IMR-90 (cell line): Measurements from ENCODE around the gene MARK4. TPM values are rescaled to one million over a fixed set of nuclear protein-coding genes. Genes with fewer than 3 reads are reported as not detected.

Experiments used
- ATAC-seq: fragments of 200-7000 bp; cut with Tn5 transposase; 2 replicates; pipeline ENCODE4 v1.9.1; 2020; ENCODE audit warnings: low read depth, mild to moderate bottlenecking, moderate library complexity
- BruUV-seq: library from RNA; stranded (reverse); fragments of 400-500 nt; replicated peaks from 2 replicates; lab custom pipeline; 2021; lab: Mats Ljungman, UMichigan
- CTCF ChIA-PET: fragments of 300-600 bp; formaldehyde crosslinking; extraction: SDS; loops from one replicate; lab custom pipeline; 2021; ENCODE audit warnings: antibody characterized with exemption; lab: Yijun Ruan, JAX
- POLR2A ChIA-PET: fragments of 300-600 bp; sonication (Branson Sonifier 250); formaldehyde crosslinking; loops from one replicate; lab custom pipeline; 2022; ENCODE audit warnings: antibody characterized with exemption; ENCODE audit not compliant: unreplicated experiment; lab: Charles Lee
- DNase-seq: peaks from one replicate; pipeline ENCODE4 v3.0.0; 2013
- H2AFZ ChIP-seq: replicated peaks from 2 replicates; pipeline ENCODE3; 2013; ENCODE audit warnings: low read length, mild to moderate bottlenecking; ENCODE audit not compliant: poor library complexity
- H2AK5ac ChIP-seq: 2 replicates; pipeline ENCODE4 v1.6.1; 2013; ENCODE audit warnings: low read depth, low read length, inconsistent platforms
- H2AK9ac ChIP-seq: replicated peaks from 2 replicates; pipeline ENCODE3; 2013; ENCODE audit warnings: mild to moderate bottlenecking, low read depth, low read length, moderate library complexity; ENCODE audit not compliant: poor library complexity
- H2BK120ac ChIP-seq: 2 replicates; pipeline ENCODE4 v1.6.1; 2013; ENCODE audit warnings: low read depth, low read length, inconsistent platforms
- H2BK15ac ChIP-seq: 3 replicates; pipeline ENCODE4 v1.6.1; 2013; ENCODE audit warnings: low read depth, low read length, inconsistent platforms
- H2BK20ac ChIP-seq: 2 replicates; pipeline ENCODE4 v1.6.1; 2013; ENCODE audit warnings: low read depth, mild to moderate bottlenecking, inconsistent platforms, low read length, moderate library complexity
- H2BK5ac ChIP-seq: 2 replicates; pipeline ENCODE4 v1.6.1; 2013; ENCODE audit warnings: mild to moderate bottlenecking, low read depth, low read length, inconsistent platforms; ENCODE audit not compliant: poor library complexity, severe bottlenecking
- H3K14ac ChIP-seq: replicated peaks from 2 replicates; pipeline ENCODE4 v1.6.1; 2013; ENCODE audit warnings: low read depth, low read length, inconsistent platforms
- H3K18ac ChIP-seq: 2 replicates; pipeline ENCODE4 v1.6.1; 2013; ENCODE audit warnings: low read depth, low read length, control low read depth
- H3K23ac ChIP-seq: 2 replicates; pipeline ENCODE4 v1.6.1; 2013; ENCODE audit warnings: low read depth, low read length, inconsistent platforms
- H3K27ac ChIP-seq: 2 replicates; pipeline ENCODE4 v1.5.1; 2013; ENCODE audit warnings: mild to moderate bottlenecking, control low read depth, low read length; ENCODE audit not compliant: insufficient read depth
- H3K27me3 ChIP-seq: 2 replicates; pipeline ENCODE4 v1.6.1; 2013; ENCODE audit warnings: low read length; ENCODE audit not compliant: control insufficient read depth, insufficient read depth
- H3K36me3 ChIP-seq: 2 replicates; pipeline ENCODE4 v1.6.1; 2013; ENCODE audit warnings: low read length, mixed read lengths; ENCODE audit not compliant: control insufficient read depth, insufficient read depth
- H3K4ac ChIP-seq: 2 replicates; pipeline ENCODE4 v1.6.1; 2013; ENCODE audit warnings: low read depth, low read length, inconsistent platforms
- H3K4me1 ChIP-seq: 2 replicates; pipeline ENCODE4 v1.6.1; 2013; ENCODE audit warnings: low read length, mixed read lengths; ENCODE audit not compliant: control insufficient read depth, insufficient read depth
- H3K4me2 ChIP-seq: 2 replicates; pipeline ENCODE4 v1.6.1; 2013; ENCODE audit warnings: low read depth, mild to moderate bottlenecking, control low read depth, low read length, moderate library complexity
- H3K4me3 ChIP-seq: 2 replicates; pipeline ENCODE4 v1.5.1; 2013; ENCODE audit warnings: low read depth, mild to moderate bottlenecking, control low read depth, low read length, moderate library complexity; ENCODE audit not compliant: insufficient read depth
- H3K56ac ChIP-seq: 2 replicates; pipeline ENCODE4 v1.6.1; 2013; ENCODE audit warnings: low read length, inconsistent platforms; ENCODE audit not compliant: insufficient read depth; ENCODE audit errors: extremely low read depth
- H3K79me1 ChIP-seq, 2 experiments: 2 replicates each; pipeline ENCODE4 v1.6.1; 2013; ENCODE audit warnings: low read length in 2 of 2, inconsistent platforms in 1 of 2, low read depth in 1 of 2
- H3K9ac ChIP-seq: 2 replicates; pipeline ENCODE4 v1.6.1; 2013; ENCODE audit warnings: low read depth, low read length, control low read depth
- H3K9me1 ChIP-seq: 2 replicates; pipeline ENCODE4 v1.6.1; 2013; ENCODE audit warnings: low read length, inconsistent platforms; ENCODE audit not compliant: insufficient read depth
- H3K9me3 ChIP-seq: 2 replicates; pipeline ENCODE4 v1.6.1; 2013; ENCODE audit warnings: low read length; ENCODE audit not compliant: control insufficient read depth, insufficient read depth
- H4K20me1 ChIP-seq: 2 replicates; pipeline ENCODE4 v1.6.1; 2013; ENCODE audit warnings: low read length, inconsistent platforms; ENCODE audit not compliant: insufficient read depth
- H4K5ac ChIP-seq: 2 replicates; pipeline ENCODE4 v1.6.1; 2013; ENCODE audit warnings: mild to moderate bottlenecking, low read depth, low read length, control low read depth
- H4K8ac ChIP-seq, 2 experiments: 2 replicates each; pipeline ENCODE4 v1.6.1; 2013; ENCODE audit warnings: low read depth in 2 of 2, low read length in 2 of 2, control low read depth in 1 of 2, inconsistent platforms in 1 of 2
- H4K91ac ChIP-seq: 2 replicates; pipeline ENCODE4 v1.6.1; 2013; ENCODE audit warnings: low read depth, low read length, inconsistent platforms; ENCODE audit not compliant: insufficient read depth
- CEBPB ChIP-seq: IDR thresholded peaks from 2 replicates; pipeline ENCODE4 v1.6.1; 2012; ENCODE audit warnings: low read depth, low read length, improper control_type of control experiment
- ELK1 ChIP-seq: fragments of 150-350 bp; IDR thresholded peaks from 2 replicates; pipeline ENCODE4 v1.6.1; 2016; ENCODE audit warnings: low read depth, mild to moderate bottlenecking, low read length, moderate library complexity, borderline replicate concordance
- MXI1 ChIP-seq: IDR thresholded peaks from 2 replicates; pipeline ENCODE4 v1.6.1; 2012; ENCODE audit warnings: low read depth, mild to moderate bottlenecking, low read length, moderate library complexity, borderline replicate concordance
- NFE2L2 ChIP-seq: fragments of 150-350 bp; IDR thresholded peaks from 2 replicates; pipeline ENCODE4 v1.6.1; 2016; ENCODE audit warnings: low read depth, mild to moderate bottlenecking, low read length
- POLR2A ChIP-seq: IDR thresholded peaks from 2 replicates; pipeline ENCODE4 v1.6.1; 2012; ENCODE audit warnings: mild to moderate bottlenecking, low read depth, low read length
- RAD21 ChIP-seq: IDR thresholded peaks from 2 replicates; pipeline ENCODE4 v1.6.1; 2012; ENCODE audit warnings: low read length, improper control_type of control experiment
- RCOR1 ChIP-seq: IDR thresholded peaks from 2 replicates; pipeline ENCODE4 v1.6.1; 2012; ENCODE audit warnings: mild to moderate bottlenecking, low read length, improper control_type of control experiment; ENCODE audit not compliant: insufficient replicate concordance
- USF2 ChIP-seq: fragments of 150-350 bp; IDR thresholded peaks from 2 replicates; pipeline ENCODE4 v1.6.1; 2017; ENCODE audit warnings: mild to moderate bottlenecking, antibody characterized with exemption, low read length, low read depth
- WGBS, 2 experiments: methylation state at CpG; one replicate each; pipeline versions ENCODE4 v1.1.5 to v1.1.7; 2013; ENCODE audit warnings: missing lambda C conversion rate in 2 of 2; ENCODE audit not compliant: insufficient read length in 1 of 2; ENCODE audit errors: extremely low coverage in 2 of 2; 5-methylcytosine and 5-hydroxymethylcytosine counted together
- dilution Hi-C: fragments of 300-500 bp; cut with HindIII; formaldehyde crosslinking; loops from one replicate; pipeline ENCODE4 v1.14.3; 2018; ENCODE audit warnings: low sequenced_read_pairs; ENCODE audit not compliant: unreplicated experiment
- in situ Hi-C: fragments of 300-500 bp; cut with MboI; formaldehyde crosslinking; loops from 3 replicates; pipeline ENCODE4 v1.14.3; 2019; ENCODE audit warnings: low sequenced_read_pairs, inconsistent platforms, mixed read lengths
- intact Hi-C: fragments of 100-400 bp; cut with micrococcal nuclease; formaldehyde crosslinking; loops from 2 replicates; pipeline ENCODE4 v1.10.0; 2022
- polyA plus RNA-seq, 3 experiments: library from polyadenylated mRNA; depleted of rRNA; stranded (reverse); fragments of >200 nt; gene quantifications; 2 replicates each; pipeline ENCODE4 v1.2.3, GENCODE V29; 2012; ENCODE audit warnings: low replicate concordance in 1 of 3
- total RNA-seq: library from RNA; depleted of rRNA; stranded (reverse); fragments of >200 nt; gene quantifications from 2 replicates; pipeline ENCODE4 v1.2.3, GENCODE V29; 2012

MARK4 gene
- total and polyA plus RNA-seq, 2 of the 4 experiments (the other 2 are of a cell fraction): 11.3 to 20.7 TPM

DNA sequence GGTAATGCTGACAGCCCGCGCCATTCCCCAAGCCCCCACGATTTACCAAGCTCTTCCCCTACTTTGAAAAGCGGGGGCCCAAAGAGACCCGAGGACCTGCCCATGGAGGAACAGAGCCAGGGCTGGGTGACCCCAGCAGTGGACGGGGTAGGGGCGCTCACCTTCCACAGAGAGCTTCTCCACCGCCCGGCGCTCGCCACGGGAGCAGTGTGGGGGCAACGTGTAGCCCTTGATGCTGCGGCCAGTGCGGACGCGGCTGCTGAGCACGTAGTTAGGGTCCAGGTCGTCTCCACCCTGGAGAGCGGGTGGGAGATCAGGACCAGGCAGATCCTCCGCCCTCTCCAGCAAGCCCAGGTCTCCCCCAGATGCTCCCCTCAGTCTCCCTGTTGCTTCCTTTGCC is 64.2 kb downstream of the MARK4 start:
- in situ Hi-C loops: no loop called here
- no peaks in the 10 kb centered on the region for H3K9me1 ChIP-seq
- H2BK15ac ChIP-seq: no peak overlapping the region
- no peak overlapping the region for H4K8ac ChIP-seq
- H3K36me3 ChIP-seq: no peaks in the 10 kb centered on the region
- no peak overlapping the region for H3K4ac ChIP-seq
- H4K20me1 ChIP-seq: no peaks in the 10 kb centered on the region
- no peak overlapping the region for H2AK5ac ChIP-seq
- TF ChIP-seq NFE2L2 (no peak), USF2 (no peak), POLR2A (no peak), RCOR1 (no peak), ELK1 (no peak), CEBPB (no peak), MXI1 (no peak), RAD21 (no peak)
- BruUV-seq: no TSS peak
- H3K18ac ChIP-seq: no peak overlapping the region
- no peak overlapping the region for H3K56ac ChIP-seq
- intact Hi-C loops: no loop called here
- no peak overlapping the region for H3K27ac ChIP-seq
- H3K4me1 ChIP-seq: no peaks in the 10 kb centered on the region
- DNase-seq: no peak
- H4K91ac ChIP-seq: no peak overlapping the region
- ChIA-PET POLR2A (no interaction called here), CTCF (no interaction called here)
- peaks cover 30% of the 10 kb centered on the region for H3K27me3 ChIP-seq
- H3K14ac ChIP-seq: no peak overlapping the region
- H4K5ac ChIP-seq: no peak overlapping the region
- no peak overlapping the region for H2BK5ac ChIP-seq
- no CpG with 5 or more reads among the region's 21 CpGs for WGBS, 2 experiments
- H3K9me3 ChIP-seq: no peaks in the 10 kb centered on the region
- dilution Hi-C loops: no loop called here
- no peak overlapping the region for H3K4me2 ChIP-seq
- H2BK20ac ChIP-seq: no peak overlapping the region
- H2BK120ac ChIP-seq: no peak overlapping the region
- no peak overlapping the region for H3K9ac ChIP-seq
- H3K4me3 ChIP-seq: no peak overlapping the region
- no peak overlapping the region for H3K23ac ChIP-seq
- H2AFZ ChIP-seq: no peak overlapping the region
- ATAC-seq: no peak
- H3K79me1 ChIP-seq: no peaks in the 10 kb centered on the region
- H2AK9ac ChIP-seq: no peak overlapping the region
